GM15510 (cell line): ENCODE data around the gene MMP2.

Source experiments
- POLR2A ChIP-seq: IDR thresholded peaks from 3 replicates; pipeline ENCODE4 v1.6.1; 2011; ENCODE audit warnings: borderline replicate concordance; ENCODE audit not compliant: insufficient read length; ENCODE audit errors: extremely low read depth

The MMP2 gene

GRCh38 chr16:55496509-55497145 is 17.6 kb downstream of the MMP2 start:
- TF ChIP-seq POLR2A, result no peak

DNA sequence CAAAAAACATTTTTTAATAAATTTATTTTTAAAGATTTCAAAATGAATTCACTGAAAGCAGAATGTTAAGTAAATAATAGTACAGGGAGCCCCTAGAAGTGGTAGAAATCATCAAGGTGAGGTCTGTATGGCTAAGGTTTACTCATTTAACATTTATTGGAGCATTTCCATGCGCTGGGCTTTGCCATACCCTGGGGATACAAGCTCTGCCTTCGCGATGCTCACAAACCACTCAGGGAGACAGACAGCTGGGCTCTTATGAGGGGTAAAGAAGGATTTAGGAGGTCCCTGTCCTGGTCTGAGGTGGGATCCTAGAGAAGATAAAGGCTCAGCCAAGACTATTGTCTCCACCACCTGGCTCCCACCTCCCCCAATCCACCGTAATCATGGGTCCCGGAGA is 18.6 kb downstream of the MMP2 start:
- no peak for TF ChIP-seq POLR2A

- no peak for TF ChIP-seq POLR2A
Observed at GRCh38 chr16:55498101-55498500, 19.1 kb downstream of the MMP2 start.

- TF ChIP-seq POLR2A, result no peak
Observed at GRCh38 chr16:55499281-55499680, 20.3 kb downstream of the MMP2 start.

- TF ChIP-seq POLR2A, result no peak
Observed at GRCh38 chr16:55499951-55500529, 21.0 kb downstream of the MMP2 start.

DNA sequence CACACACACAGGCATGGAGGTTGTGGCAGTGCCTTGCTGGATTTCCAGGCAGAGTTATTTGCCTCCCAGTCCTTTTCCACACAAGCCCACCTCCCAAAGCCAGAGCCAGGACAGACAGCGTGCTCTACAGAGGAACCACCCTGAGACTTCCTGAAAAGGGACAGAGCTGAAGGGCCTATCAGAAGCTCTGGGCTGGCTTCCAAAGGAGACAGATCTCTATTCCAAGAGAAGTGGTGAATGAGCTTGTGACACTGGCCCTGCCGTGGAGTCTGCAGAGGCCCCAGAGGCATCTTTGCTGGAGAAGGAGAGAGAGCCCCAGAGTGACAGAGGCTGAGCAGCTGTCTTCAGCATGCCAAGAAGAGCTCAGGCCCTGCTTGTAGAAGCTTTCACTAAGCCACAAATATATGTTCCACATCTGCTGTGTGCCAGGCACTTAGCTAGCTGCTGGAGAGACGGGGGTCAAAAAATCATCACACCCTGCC is 21.6 kb downstream of the MMP2 start:
- TF ChIP-seq POLR2A, result no peak

- TF ChIP-seq POLR2A, result no peak
Observed at GRCh38 chr16:55501549-55502322, 22.7 kb downstream of the MMP2 start.

GRCh38 chr16:55502801-55503366 is 23.9 kb downstream of the MMP2 start:
- no peak for TF ChIP-seq POLR2A

GRCh38 chr16:55503726-55504550 is 24.9 kb downstream of the MMP2 start:
- no peak for TF ChIP-seq POLR2A

- no peak for TF ChIP-seq POLR2A
Observed at GRCh38 chr16:55505333-55506015, 26.5 kb downstream of the MMP2 start.

GRCh38 chr16:55506083-55506482 is 27.1 kb downstream of the MMP2 start:
- no peak for TF ChIP-seq POLR2A

DNA sequence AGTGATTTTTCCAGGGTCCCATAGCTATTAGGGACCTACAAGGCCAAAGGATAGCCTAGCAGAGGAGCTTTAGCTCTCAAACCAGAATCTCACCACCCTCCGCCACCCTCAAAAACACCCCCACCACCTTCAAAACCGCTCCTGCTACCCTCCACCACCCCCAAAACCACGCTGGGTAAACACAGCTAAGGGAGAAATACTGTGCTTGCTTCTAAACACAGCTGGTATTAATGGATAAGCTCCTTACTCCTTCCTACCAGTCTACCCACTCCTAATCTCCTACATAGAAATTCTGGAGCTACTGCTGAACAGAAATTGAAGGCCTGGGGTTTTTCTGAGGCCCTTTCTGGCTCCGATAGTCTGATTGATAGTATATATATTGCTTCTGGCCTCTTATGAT is 27.7 kb downstream of the MMP2 start:
- TF ChIP-seq POLR2A, result no peak

GRCh38 chr16:55508271-55508921 is 29.4 kb downstream of the MMP2 start:
- TF ChIP-seq POLR2A, result no peak
